Measurements from ENCODE around the gene ALCAM. TPM values are rescaled to one million over a fixed set of nuclear protein-coding genes. Genes with fewer than 3 reads are reported as not detected.

The ALCAM gene
- polyA plus RNA-seq, 1 of the 3 experiments (the other 2 are of a cell fraction): 58.3 TPM

GRCh38 chr3:105483476-105483875, 116.8 kb downstream of the ALCAM start:
- H3K4me3 ChIP-seq (ENCODE audit: low read depth in 2 of 2, low read length in 1 of 2): no peak overlapping the region
- WGBS (ENCODE audit: low lambda C conversion rate): 81% methylated on average over 1 of the region's 1 CpG
- H3F3A ChIP-seq (replicated peaks; ENCODE audit: insufficient read depth): peaks cover 9% of the 10 kb centered on the region
- H3K4me2 ChIP-seq: no peak overlapping the region
- peaks cover 98% of the 10 kb centered on the region for H3K79me2 ChIP-seq (ENCODE audit: insufficient read depth)
- peaks cover 0 to 48% of the 10 kb centered on the region in 2 experiments for H3K36me3 ChIP-seq (replicated peaks in 1 of 2; ENCODE audit: control insufficient read depth in 1 of 2, insufficient read depth in 2 of 2, low read length in 1 of 2)
- POLR2A ChIA-PET: no interaction called here
- CTCF ChIA-PET: interaction anchor here (1.8 kb wide), 1 partner anchor 42 kb away, joined by 4 read pairs; no protein-coding TSS in a partner anchor
- H2AFZ ChIP-seq (ENCODE audit: low read depth): no peak overlapping the region
- H3K27ac ChIP-seq (ENCODE audit: low read depth in 2 of 2, low read length in 1 of 2): no peak overlapping the region
- H3K4me1 ChIP-seq (ENCODE audit: control insufficient read depth in 1 of 2, insufficient read depth in 2 of 2, low read depth in 1 of 2, low read length in 1 of 2): no peaks in the 10 kb centered on the region; a peak in 1 of 4 replicates
- H3K9ac ChIP-seq: no peak overlapping the region
- peaks cover under 1% of the 10 kb centered on the region; the same call in 1 of the 2 replicates for H3K9me3 ChIP-seq
- no peak for DNase-seq
- H3K27me3 ChIP-seq (ENCODE audit: insufficient read depth): no peaks in the 10 kb centered on the region
- no peaks in the 10 kb centered on the region for H4K20me1 ChIP-seq (ENCODE audit: insufficient read depth)
- H3K9me2 ChIP-seq: no peaks in the 10 kb centered on the region
- TF ChIP-seq RAD21 (IDR thresholded peaks at IDR 0.05; ENCODE audit: low read length) (no peak), RFX5 (IDR thresholded peaks at IDR 0.05; ENCODE audit: low read length) (no peak), RXRA (IDR thresholded peaks at IDR 0.05; ENCODE audit: borderline replicate concordance, low read depth) (no peak), REST (IDR thresholded peaks at IDR 0.05; ENCODE audit: low read depth, low read length) (no peak), PBX3 (IDR thresholded peaks at IDR 0.05) (no peak), MXI1 (IDR thresholded peaks at IDR 0.05; ENCODE audit: low read depth, low read length) (no peak), CHD2 (IDR thresholded peaks at IDR 0.05; ENCODE audit: low read length, partially characterized antibody) (no peak), USF1 (IDR thresholded peaks at IDR 0.05; ENCODE audit: borderline replicate concordance, low read depth) (no peak), GABPA (IDR thresholded peaks at IDR 0.05; ENCODE audit: low read depth) (no peak)

- no peak overlapping the region for H2AFZ ChIP-seq (ENCODE audit: low read depth)
- ChIA-PET CTCF (no interaction called here), POLR2A (no interaction called here)
- no peak for DNase-seq
- no peak overlapping the region for H3K4me2 ChIP-seq
- H3F3A ChIP-seq (replicated peaks; ENCODE audit: insufficient read depth): no peaks in the 10 kb centered on the region
- no peaks in the 10 kb centered on the region for H3K9me2 ChIP-seq
- no peak overlapping the region for H3K27ac ChIP-seq (ENCODE audit: low read depth in 2 of 2, low read length in 1 of 2)
- H3K4me1 ChIP-seq (ENCODE audit: control insufficient read depth in 1 of 2, insufficient read depth in 2 of 2, low read depth in 1 of 2, low read length in 1 of 2): no peaks in the 10 kb centered on the region; a peak in 1 of 4 replicates
- H3K36me3 ChIP-seq (replicated peaks in 1 of 2; ENCODE audit: control insufficient read depth in 1 of 2, insufficient read depth in 2 of 2, low read length in 1 of 2): peaks cover 0 to 56% of the 10 kb centered on the region in 2 experiments
- TF ChIP-seq POLR2AphosphoS5 (IDR thresholded peaks at IDR 0.05; ENCODE audit: low read depth, low read length): no peak
- TF ChIP-seq MAX (IDR thresholded peaks at IDR 0.05; ENCODE audit: low read depth): no peak
- no peak for TF ChIP-seq FOSL2 (IDR thresholded peaks at IDR 0.05; ENCODE audit: borderline replicate concordance, low read depth)
- no peak for TF ChIP-seq USF2 (IDR thresholded peaks at IDR 0.05; ENCODE audit: borderline replicate concordance, low read depth, low read length)
- no peak for TF ChIP-seq YY1 (IDR thresholded peaks at IDR 0.05; ENCODE audit: low read depth)
- no peak for TF ChIP-seq JUND (IDR thresholded peaks at IDR 0.05)
- no peak for TF ChIP-seq PBX3 (IDR thresholded peaks at IDR 0.05)
- TF ChIP-seq FOXM1 (IDR thresholded peaks at IDR 0.05; ENCODE audit: low read depth): no peak
- no peak for TF ChIP-seq EZH2phosphoT487 (IDR thresholded peaks at IDR 0.05; ENCODE audit: borderline replicate concordance, low read depth)
- no peak for TF ChIP-seq TAF1 (IDR thresholded peaks at IDR 0.05; ENCODE audit: borderline replicate concordance, low read depth, low read length)
- no peak for TF ChIP-seq TEAD4 (IDR thresholded peaks at IDR 0.05; ENCODE audit: borderline replicate concordance, insufficient read depth)
- no peak for TF ChIP-seq RXRA (IDR thresholded peaks at IDR 0.05; ENCODE audit: borderline replicate concordance, low read depth)
- H3K9ac ChIP-seq: no peak overlapping the region
- 96% methylated on average over 4 of the region's 4 CpGs for WGBS (ENCODE audit: low lambda C conversion rate)
- H3K9me3 ChIP-seq: peaks cover 11% of the 10 kb centered on the region
- no peaks in the 10 kb centered on the region for H4K20me1 ChIP-seq (ENCODE audit: insufficient read depth)
- H3K79me2 ChIP-seq (ENCODE audit: insufficient read depth): peaks cover 81% of the 10 kb centered on the region
- no peak overlapping the region for H3K4me3 ChIP-seq (ENCODE audit: low read depth in 2 of 2, low read length in 1 of 2)
- no peaks in the 10 kb centered on the region for H3K27me3 ChIP-seq (ENCODE audit: insufficient read depth)
Observed at GRCh38 chr3:105490045-105490444, 123.3 kb downstream of the ALCAM start.

Measured in SK-N-SH (cell line).